Femur (tissue), 1 donor: ENCODE data around the gene TESMIN.
A peak's percentile ranks its signal among the peaks of the same experiment; 100 is the strongest.

Experiments
- DNase-seq: peaks from one replicate; pipeline ENCODE4 v3.0.0-alpha.2; 2017

TESMIN gene

GRCh38 chr11:68761801-68762200, 10.5 kb upstream of the TESMIN start:
- DNase-seq: no peak

- DNase-seq: no peak
These were observed 8.7 kb upstream of the TESMIN start for GRCh38 chr11:68759991-68760390.

GRCh38 chr11:68757711-68758110, 6.4 kb upstream of the TESMIN start:
- no peak for DNase-seq

- no peak for DNase-seq
These were observed 4.9 kb upstream of the TESMIN start for GRCh38 chr11:68756171-68756766.

- DNase-seq: no peak
These were observed 2.0 kb upstream of the TESMIN start for GRCh38 chr11:68753300-68753699.

DNA sequence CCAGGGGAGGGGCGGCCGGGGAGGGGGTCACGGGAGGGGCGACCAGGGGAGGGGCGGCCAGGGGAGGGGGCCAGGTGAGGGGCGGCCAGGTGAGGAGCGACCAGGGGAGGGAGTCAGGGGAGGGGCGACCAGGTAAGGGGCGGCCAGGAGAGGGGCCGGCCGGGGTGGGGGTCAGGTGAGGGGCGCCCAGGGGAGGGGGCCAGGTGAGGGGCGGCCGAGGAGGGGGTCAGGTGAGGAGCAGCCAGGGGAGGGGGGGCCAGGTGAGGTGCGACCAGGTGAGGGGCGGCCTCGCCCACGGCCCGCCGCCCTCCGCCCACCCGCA, 355 bp downstream of the TESMIN start:
- DNase-seq: no peak

DNA sequence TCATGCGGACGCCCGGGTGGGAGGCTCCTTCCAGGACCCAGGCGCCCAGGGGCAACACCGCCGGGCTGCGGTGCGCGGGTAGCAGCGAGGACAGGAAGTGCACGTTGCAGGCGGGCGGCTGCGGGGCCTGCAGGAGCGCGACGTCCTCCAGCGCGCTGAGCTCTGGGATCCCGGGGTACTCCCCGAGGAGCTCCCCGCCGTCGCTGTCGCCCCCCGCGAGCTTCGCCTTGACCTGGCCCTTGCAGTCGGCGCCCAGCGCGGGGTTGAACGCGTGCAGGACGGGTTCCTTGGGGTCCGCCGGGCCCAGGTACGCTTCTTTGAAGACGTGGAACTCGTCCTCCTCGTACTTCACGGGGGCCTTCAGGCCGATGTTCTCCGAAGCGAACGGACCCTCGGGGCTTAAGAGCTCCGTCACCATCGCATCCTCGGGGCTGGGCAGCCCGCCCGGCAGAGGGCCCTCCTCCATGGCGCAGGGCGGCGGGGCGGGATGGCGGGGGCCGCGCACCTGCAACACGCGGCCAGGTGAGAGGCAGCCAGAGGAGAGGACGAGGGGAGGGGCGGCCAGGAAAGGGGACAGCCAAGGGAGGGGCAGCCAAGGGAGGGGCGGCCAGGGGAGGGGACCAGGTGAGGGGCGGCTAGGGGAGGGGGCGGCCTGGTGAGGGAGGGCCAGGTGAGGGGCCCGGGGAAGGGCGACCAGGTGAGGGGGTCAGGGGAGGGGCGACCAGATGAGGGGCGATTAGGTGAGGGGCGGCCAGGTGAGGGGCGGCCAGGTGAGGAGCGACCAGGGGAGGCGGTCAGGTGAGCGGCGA, 921 bp downstream of the TESMIN start:
- DNase-seq: no peak

DNA sequence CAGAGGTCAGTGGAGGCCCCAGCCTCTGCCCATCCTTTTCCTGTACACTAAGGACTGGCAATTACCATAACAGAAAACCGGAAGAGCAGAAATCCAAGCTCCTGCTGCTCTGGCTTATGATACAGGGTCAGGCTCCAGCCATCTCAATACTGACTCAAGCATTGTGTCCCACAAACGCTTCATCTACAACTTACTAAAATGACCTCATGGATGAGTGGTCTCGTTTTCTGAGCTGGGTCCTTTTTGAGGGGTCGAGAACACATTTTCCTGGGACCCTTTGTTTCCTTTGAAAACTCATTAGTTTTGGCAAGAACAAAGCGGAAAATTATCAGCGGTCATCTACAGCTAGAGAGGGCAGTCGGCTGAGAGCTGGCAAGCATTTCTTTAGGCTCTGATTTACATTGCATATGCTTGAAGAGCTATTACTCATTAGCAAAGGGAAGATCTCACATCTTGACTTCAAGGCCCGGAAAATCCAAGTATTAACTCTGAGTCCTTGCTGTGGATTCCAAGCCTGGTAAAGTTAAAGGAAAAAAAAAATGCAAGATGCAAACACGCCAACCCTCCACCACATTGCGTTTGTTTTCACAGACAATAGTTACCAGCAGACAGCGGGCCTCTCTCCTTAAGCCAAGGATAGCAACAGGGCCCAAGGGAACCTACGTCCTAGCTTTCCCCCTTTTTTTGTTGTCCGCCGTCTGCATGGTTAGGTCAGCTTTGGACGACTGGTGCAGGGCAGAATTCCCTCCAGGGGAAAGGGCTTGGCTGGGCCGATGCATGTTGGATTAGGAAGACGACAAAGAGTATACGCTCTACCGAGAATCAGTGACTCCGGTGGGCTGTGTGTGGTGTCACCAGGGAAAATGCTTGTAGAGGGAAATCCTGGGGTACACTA, 1.8 kb downstream of the TESMIN start:
- peak; percentile 40 for DNase-seq

- DNase-seq: no peak
These were observed 3.3 kb downstream of the TESMIN start for GRCh38 chr11:68748061-68748460.

DNA sequence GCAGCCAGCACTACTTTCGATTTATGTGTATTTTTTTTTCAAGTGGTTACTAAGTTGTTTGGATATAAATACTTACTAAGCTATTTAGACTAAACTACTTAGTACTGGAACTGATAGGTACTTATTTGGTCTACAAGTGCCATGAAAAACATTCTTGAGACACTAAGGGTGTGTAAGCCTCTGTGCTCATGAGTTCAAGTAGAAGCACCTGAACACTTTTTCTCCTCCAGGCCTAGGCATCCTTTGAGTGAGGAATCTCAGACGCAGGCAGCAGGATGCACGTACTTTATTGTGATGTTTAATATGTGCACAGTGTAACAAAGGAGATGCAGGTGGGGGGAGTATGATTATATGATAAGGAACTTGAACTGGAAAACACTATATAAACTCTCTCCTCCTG, 7.8 kb downstream of the TESMIN start:
- no peak for DNase-seq

DNA sequence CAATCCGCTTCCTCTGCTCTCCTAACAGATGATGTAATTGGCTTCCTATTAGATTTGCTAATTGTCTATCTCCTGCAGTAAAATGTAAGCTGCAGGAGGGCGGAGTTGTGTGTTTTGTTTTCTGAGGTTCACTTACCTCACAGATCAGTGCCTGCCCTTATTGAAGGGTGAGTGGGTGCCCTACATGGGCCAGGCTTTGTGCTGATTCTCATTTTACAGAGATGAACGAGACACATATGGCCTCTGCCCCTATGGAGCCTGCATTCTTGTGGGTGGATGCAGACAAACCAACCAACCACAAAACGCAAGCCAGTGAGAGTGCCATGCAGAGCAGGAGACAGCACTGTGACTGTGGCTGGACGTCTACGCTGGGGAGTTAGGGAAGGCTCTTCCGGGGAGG, 9.9 kb downstream of the TESMIN start:
- DNase-seq: no peak

GRCh38 chr11:68735646-68736045, 15.7 kb downstream of the TESMIN start:
- DNase-seq: no peak

DNA sequence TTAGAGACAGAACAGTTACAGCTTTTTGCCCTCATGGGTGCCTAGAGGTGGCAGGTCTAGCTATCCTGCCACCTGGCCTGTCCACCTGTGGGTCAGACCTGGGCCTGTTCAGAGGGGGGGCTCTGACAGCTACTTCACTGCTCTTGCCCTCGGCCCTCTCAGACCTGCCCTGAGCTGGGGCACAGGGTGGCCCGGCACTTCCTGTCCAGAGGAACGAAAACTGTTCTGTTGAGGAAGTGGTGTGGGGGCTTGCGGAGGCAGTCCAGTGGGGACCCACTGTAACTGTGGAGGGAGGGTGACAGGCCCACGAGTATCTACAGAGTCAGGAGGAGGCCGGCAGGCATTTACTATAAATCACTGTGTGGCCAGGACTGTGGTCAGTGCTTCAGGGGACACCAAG, 16.2 kb downstream of the TESMIN start:
- DNase-seq: no peak

GRCh38 chr11:68734111-68734510, 17.2 kb downstream of the TESMIN start:
- DNase-seq: no peak

GRCh38 chr11:68727783-68728182, 23.5 kb downstream of the TESMIN start:
- DNase-seq: no peak

- DNase-seq: no peak
These were observed 27.0 kb downstream of the TESMIN start for GRCh38 chr11:68724293-68724692.

GRCh38 chr11:68722143-68722542, 29.2 kb downstream of the TESMIN start:
- DNase-seq: no peak

GRCh38 chr11:68721075-68721474, 30.2 kb downstream of the TESMIN start:
- no peak for DNase-seq

- no peak for DNase-seq
These were observed 35.7 kb downstream of the TESMIN start for GRCh38 chr11:68715456-68716122.

DNA sequence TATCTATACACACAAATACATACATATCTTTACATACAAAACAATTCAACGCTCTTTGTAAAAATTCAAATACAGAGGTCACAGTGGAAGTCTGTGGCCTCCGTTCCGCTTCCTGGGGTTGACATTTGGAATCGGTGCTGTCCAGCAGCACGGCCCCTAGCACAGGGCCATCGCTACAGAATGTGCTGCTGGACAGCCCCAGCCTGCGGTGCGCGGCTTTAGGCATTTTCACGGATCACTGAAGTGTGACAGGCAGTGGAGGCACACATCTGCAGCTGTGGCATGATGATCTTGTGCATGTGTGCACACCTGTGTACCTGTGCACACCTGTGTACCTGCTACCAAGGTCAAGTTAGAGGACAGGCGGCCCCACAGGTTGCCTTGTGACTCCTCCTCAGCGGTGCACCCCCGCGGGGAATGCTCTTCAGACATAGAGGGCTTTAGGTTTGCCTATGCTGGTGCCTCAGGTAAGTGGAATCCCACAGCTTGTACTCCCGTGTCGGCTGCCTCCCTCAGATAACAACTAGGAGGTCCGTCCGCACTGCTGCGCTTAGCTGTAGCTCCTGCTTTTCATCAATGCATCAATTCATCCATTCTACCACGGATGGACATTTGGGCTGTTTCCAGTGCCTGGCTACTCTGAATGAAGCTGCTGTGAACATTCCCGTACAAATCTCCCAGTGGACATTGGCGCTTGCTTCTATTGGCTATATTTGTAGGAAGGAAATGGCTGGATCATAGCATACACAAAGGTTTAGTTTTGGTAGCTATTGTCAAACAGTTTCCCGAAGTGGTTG, 37.1 kb downstream of the TESMIN start:
- DNase-seq: no peak

- no peak for DNase-seq
These were observed 40.2 kb downstream of the TESMIN start for GRCh38 chr11:68711114-68711513.

- DNase-seq: no peak
These were observed 40.9 kb downstream of the TESMIN start for GRCh38 chr11:68710409-68710808.
